HL-60 (cell line): ENCODE measurements around the gene INO80.
"Not testable (repeated sequence)": the region's sequence is repeated elsewhere in the genome, so short reads cannot be mapped to it uniquely, and the experiment has no call there.

ENCODE experiments used
- GABPA ChIP-seq: IDR thresholded peaks from 2 replicates; pipeline ENCODE4 v1.6.1; 2012; ENCODE audit warnings: low read depth
- SPI1 ChIP-seq: IDR thresholded peaks from 2 replicates; pipeline ENCODE4 v1.6.1; 2012; ENCODE audit warnings: low read depth, mild to moderate bottlenecking, borderline replicate concordance
- TF ChIP-seq, protein P1 (sequence below): IDR thresholded peaks from one replicate; pipeline ENCODE4 v1.5.1; 2011; ENCODE audit warnings: low read length, control low read depth, inconsistent platforms; ENCODE audit not compliant: insufficient read depth
- TF ChIP-seq, protein P2 (sequence below): IDR thresholded peaks from 2 replicates; pipeline ENCODE4 v1.6.1; 2012; ENCODE audit warnings: low read depth; ENCODE audit not compliant: insufficient replicate concordance

- TF ChIP-seq SPI1, GABPA: not testable (repeated sequence)
- TF ChIP-seq, protein P1, sequence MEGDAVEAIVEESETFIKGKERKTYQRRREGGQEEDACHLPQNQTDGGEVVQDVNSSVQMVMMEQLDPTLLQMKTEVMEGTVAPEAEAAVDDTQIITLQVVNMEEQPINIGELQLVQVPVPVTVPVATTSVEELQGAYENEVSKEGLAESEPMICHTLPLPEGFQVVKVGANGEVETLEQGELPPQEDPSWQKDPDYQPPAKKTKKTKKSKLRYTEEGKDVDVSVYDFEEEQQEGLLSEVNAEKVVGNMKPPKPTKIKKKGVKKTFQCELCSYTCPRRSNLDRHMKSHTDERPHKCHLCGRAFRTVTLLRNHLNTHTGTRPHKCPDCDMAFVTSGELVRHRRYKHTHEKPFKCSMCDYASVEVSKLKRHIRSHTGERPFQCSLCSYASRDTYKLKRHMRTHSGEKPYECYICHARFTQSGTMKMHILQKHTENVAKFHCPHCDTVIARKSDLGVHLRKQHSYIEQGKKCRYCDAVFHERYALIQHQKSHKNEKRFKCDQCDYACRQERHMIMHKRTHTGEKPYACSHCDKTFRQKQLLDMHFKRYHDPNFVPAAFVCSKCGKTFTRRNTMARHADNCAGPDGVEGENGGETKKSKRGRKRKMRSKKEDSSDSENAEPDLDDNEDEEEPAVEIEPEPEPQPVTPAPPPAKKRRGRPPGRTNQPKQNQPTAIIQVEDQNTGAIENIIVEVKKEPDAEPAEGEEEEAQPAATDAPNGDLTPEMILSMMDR: not testable (repeated sequence)
- TF ChIP-seq, protein P2, sequence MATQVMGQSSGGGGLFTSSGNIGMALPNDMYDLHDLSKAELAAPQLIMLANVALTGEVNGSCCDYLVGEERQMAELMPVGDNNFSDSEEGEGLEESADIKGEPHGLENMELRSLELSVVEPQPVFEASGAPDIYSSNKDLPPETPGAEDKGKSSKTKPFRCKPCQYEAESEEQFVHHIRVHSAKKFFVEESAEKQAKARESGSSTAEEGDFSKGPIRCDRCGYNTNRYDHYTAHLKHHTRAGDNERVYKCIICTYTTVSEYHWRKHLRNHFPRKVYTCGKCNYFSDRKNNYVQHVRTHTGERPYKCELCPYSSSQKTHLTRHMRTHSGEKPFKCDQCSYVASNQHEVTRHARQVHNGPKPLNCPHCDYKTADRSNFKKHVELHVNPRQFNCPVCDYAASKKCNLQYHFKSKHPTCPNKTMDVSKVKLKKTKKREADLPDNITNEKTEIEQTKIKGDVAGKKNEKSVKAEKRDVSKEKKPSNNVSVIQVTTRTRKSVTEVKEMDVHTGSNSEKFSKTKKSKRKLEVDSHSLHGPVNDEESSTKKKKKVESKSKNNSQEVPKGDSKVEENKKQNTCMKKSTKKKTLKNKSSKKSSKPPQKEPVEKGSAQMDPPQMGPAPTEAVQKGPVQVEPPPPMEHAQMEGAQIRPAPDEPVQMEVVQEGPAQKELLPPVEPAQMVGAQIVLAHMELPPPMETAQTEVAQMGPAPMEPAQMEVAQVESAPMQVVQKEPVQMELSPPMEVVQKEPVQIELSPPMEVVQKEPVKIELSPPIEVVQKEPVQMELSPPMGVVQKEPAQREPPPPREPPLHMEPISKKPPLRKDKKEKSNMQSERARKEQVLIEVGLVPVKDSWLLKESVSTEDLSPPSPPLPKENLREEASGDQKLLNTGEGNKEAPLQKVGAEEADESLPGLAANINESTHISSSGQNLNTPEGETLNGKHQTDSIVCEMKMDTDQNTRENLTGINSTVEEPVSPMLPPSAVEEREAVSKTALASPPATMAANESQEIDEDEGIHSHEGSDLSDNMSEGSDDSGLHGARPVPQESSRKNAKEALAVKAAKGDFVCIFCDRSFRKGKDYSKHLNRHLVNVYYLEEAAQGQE: not testable (repeated sequence)
These were observed 19.5 kb upstream of the INO80 start for GRCh38 chr15:41135580-41135979.
